ENCODE data around the gene SPINK1. TPM values are rescaled to one million over a fixed set of nuclear protein-coding genes. Genes with fewer than 3 reads are reported as not detected.
"Not testable (repeated sequence)": the region's sequence is repeated elsewhere in the genome, so short reads cannot be mapped to it uniquely, and the experiment has no call there.

Gene SPINK1
- polyA plus RNA-seq, 1 donor (not counting 4 experiments of a cell fraction or from before 2014, with no cell fraction given), result 0.17 TPM

DNA sequence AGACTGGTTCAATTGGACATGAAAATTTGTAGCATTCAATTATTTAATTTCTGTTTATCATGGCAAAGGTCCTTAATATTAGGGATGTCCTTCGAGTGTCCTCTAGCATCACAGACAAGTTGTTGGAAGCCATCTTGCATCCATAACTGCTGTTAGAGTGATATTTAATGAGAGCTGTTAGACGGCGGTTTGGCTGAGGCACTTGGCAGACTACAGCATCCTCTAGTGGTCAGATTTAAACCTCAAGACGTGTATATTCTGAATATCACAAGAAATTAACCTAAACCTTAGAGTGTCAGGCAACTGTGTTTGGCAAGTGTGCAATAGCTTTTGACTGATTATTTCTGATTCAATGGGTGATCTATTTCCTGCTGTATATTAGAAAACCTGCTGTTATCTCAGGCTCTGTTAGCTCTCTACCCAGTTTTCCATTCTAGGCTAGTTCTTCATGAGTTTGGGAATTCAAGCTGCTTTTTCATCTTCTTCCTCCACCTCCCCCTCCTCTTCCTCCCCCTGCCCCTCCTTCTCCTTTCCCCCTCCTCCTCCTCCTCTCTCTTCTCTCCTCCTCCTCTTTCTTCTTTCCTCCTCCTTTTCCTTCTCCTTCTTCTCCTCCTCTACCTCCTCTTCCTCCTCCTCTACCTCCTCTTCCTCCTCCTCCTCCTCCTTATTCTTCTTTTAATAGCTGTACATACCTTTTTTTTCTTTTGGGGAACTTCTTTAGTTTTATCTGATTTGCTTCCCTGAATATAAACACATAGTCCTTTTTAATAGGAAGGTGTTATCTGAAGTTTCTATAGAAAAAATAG is 8.6 kb downstream of the SPINK1 start:
- Histone ChIP-seq H3K4me1 (ENCODE audit: control insufficient read depth, extremely low read depth, insufficient read depth, low read length) (no peaks in the 10 kb centered on the region), H3K9me1 (ENCODE audit: control insufficient read depth, extremely low read depth, insufficient read depth, low read length) (no peaks in the 10 kb centered on the region), H3K4me2 (ENCODE audit: control insufficient read depth, extremely low read depth, insufficient read depth, low read depth, low read length) (no peak overlapping the region), H2AFZ (ENCODE audit: control insufficient read depth, low read length) (no peak overlapping the region), H3K79me2 (ENCODE audit: control insufficient read depth, insufficient read depth, low read length) (no peaks in the 10 kb centered on the region), H3K9ac (ENCODE audit: control insufficient read depth, extremely low read depth, insufficient read depth, low read length) (no peak overlapping the region), H4K20me1 (ENCODE audit: control insufficient read depth, extremely low read depth, insufficient read depth, low read length) (no peaks in the 10 kb centered on the region), H3K36me3 (ENCODE audit: control insufficient read depth in 2 of 2, extremely low read depth in 1 of 2, insufficient read depth in 2 of 2, low read length in 2 of 2) (no peaks in the 10 kb centered on the region), H3K27ac (ENCODE audit: control insufficient read depth, insufficient read depth, low read length) (no peak overlapping the region), H3K27me3 (ENCODE audit: control insufficient read depth, extremely low read depth, insufficient read depth, low read length) (no peaks in the 10 kb centered on the region), H3K4me3 (ENCODE audit: control insufficient read depth in 2 of 3, extremely low read depth in 1 of 3, insufficient read depth in 2 of 3, low read depth in 1 of 3, low read length in 3 of 3) (no peak overlapping the region), H3K9me3 (ENCODE audit: control insufficient read depth, low read depth, low read length) (no peaks in the 10 kb centered on the region)
- dilution Hi-C loops (cut with MboI; ENCODE audit: extremely low pct_ligation_motif_present, low sequenced_read_pairs), result no loop called here
- no peak for FAIRE-seq
- TF ChIP-seq EZH2 (IDR thresholded peaks at IDR 0.05; ENCODE audit: low read length), result no peak
- TF ChIP-seq, protein P1, sequence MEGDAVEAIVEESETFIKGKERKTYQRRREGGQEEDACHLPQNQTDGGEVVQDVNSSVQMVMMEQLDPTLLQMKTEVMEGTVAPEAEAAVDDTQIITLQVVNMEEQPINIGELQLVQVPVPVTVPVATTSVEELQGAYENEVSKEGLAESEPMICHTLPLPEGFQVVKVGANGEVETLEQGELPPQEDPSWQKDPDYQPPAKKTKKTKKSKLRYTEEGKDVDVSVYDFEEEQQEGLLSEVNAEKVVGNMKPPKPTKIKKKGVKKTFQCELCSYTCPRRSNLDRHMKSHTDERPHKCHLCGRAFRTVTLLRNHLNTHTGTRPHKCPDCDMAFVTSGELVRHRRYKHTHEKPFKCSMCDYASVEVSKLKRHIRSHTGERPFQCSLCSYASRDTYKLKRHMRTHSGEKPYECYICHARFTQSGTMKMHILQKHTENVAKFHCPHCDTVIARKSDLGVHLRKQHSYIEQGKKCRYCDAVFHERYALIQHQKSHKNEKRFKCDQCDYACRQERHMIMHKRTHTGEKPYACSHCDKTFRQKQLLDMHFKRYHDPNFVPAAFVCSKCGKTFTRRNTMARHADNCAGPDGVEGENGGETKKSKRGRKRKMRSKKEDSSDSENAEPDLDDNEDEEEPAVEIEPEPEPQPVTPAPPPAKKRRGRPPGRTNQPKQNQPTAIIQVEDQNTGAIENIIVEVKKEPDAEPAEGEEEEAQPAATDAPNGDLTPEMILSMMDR (optimal IDR thresholded peaks at IDR 0.05 in 1 of 3, IDR thresholded peaks at IDR 0.05 in 1 of 3, conservative IDR thresholded peaks at IDR 0.05 in 1 of 3; ENCODE audit: extremely low read depth in 1 of 3, insufficient read depth in 2 of 3, low read length in 3 of 3), result peak; percentile 80 to 92 (median 80)
- DNase-seq (ENCODE audit: low read depth, low spot score), result peak; percentile 11

DNA sequence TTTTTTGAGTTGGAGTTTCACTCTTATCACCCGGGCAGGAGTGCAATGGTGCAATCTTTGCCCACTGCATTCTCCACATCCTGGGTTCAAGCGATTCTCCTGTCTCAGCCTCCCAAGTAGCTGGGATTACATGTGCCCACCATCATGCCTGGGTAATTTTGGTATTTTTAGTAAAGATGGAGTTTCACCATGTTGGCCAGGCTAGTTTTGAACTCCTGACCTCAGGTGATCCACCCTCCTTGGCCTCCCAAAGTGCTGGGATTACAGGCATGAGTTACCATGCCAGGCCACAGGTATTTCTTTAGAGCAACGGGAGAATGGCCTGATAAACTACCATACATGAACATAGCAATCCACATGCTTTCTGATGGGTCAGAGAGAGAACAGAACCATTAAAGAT is 9.2 kb downstream of the SPINK1 start:
- H3K4me2 ChIP-seq (ENCODE audit: control insufficient read depth, extremely low read depth, insufficient read depth, low read depth, low read length); H3K9ac ChIP-seq (ENCODE audit: control insufficient read depth, extremely low read depth, insufficient read depth, low read length); H3K79me2 ChIP-seq (ENCODE audit: control insufficient read depth, insufficient read depth, low read length); DNase-seq (ENCODE audit: low read depth, low spot score); H3K9me1 ChIP-seq (ENCODE audit: control insufficient read depth, extremely low read depth, insufficient read depth, low read length); H3K9me3 ChIP-seq (ENCODE audit: control insufficient read depth, low read depth, low read length); H2AFZ ChIP-seq (ENCODE audit: control insufficient read depth, low read length); FAIRE-seq; H3K4me1 ChIP-seq (ENCODE audit: control insufficient read depth, extremely low read depth, insufficient read depth, low read length); dilution Hi-C loops (cut with MboI; ENCODE audit: extremely low pct_ligation_motif_present, low sequenced_read_pairs); H3K27ac ChIP-seq (ENCODE audit: control insufficient read depth, insufficient read depth, low read length); H3K4me3 ChIP-seq (ENCODE audit: control insufficient read depth in 2 of 3, extremely low read depth in 1 of 3, insufficient read depth in 2 of 3, low read depth in 1 of 3, low read length in 3 of 3); H3K27me3 ChIP-seq (ENCODE audit: control insufficient read depth, extremely low read depth, insufficient read depth, low read length); H4K20me1 ChIP-seq (ENCODE audit: control insufficient read depth, extremely low read depth, insufficient read depth, low read length); H3K36me3 ChIP-seq (ENCODE audit: control insufficient read depth in 2 of 2, extremely low read depth in 1 of 2, insufficient read depth in 2 of 2, low read length in 2 of 2): not testable (repeated sequence)
